ENCODE data around the gene LCK.

The LCK gene

DNA sequence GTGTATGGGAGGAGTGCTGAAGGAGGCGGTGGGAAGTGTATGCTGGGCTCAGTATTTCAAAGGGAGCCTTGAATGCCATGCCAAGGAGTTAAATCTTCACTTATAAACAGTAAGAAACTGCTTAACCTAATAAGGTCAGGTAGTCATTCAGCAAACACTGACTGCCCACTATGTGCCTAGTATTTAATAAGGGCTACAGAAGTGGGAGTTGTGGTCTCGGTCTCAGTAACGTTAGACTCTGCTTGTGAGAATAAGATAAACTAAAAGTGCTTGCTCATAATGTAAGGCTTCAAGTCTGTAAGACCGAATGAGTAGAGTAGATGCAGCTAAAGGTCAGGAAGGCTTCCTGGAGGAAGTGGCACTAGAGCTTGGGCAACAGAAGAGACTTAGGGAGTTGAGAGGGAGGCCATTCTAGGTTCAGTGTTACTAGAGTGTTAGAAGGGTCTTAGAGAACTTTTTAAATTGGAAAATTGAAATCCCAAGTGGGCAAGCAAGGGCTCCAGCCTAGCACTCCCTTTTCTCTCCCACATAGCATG is 78.9 kb downstream of the LCK start:
- DNase-seq = no peak

DNA sequence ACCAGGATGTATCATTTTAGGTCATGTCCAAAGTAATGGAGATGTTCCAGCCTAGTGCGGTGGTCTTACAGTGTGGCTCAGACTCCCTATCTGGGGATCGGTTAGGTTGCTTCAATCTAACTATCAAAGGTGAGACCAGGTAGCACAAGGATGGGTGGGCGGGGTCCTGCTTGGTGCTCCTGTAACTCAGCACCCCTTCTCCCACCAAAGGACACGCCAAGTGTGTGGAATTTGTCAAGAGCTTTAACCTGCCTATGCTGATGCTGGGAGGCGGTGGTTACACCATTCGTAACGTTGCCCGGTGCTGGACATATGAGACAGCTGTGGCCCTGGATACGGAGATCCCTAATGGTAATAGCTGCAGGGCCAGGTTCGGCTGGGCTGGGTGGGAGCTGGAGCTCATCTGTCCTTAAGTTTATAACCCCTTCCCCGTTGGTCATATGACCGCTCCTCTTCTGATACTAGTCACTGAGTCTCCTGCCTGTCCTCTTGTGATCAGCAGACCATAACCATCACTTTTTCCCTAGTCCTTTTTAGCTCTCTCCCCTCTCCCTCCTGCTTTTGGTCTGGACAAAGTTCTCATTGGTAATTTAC is 79.6 kb downstream of the LCK start:
- no peak for DNase-seq

DNA sequence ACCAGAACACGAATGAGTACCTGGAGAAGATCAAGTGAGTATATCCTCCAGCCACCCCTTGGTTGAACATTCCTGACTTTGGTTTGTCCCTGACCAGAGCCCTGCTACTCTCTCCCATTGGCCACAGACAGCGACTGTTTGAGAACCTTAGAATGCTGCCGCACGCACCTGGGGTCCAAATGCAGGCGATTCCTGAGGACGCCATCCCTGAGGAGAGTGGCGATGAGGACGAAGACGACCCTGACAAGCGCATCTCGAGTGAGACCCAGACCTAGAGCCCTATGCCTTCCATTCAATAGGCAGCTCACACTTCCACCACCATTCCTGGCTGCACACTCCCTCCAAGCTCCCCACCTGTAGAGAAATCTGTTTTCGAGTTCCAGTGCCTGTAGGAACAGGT is 80.5 kb downstream of the LCK start:
- DNase-seq = no peak

DNA sequence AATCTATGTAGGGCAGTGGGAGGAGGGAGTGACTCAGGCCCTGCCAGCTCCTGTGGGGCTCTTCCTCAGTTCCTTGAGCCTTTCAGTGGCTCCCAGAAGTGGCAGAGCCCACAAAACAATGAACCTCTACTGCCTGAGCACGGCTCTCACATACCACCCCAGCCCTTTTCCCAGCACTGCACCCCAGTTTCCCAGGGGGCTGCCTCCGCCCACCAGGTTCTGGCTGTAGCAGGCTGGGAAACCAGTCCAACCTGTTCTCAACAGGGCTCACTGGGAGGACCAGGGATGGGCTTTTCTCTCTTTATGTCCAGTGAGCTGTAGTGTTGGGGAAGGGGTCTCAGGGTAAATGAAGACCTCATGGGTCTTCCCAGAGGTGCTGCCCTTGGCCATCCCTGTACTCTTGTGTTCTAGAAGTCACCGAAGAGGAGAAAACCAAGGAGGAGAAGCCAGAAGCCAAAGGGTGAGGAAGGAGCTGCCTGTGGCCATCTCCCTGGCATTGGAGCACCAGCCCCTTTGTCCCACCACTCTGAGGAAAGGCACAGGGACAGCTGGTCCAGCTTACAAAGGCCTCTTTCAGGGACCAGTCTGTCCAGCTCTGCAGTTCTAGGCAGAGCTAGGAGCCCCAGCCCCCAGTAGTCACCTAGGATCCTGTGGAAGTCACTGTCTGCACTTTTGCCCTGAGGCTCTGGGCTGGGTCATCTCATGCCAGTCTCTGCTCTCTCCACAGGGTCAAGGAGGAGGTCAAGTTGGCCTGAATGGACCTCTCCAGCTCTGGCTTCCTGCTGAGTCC is 81.4 kb downstream of the LCK start:
- DNase-seq = no peak

DNA sequence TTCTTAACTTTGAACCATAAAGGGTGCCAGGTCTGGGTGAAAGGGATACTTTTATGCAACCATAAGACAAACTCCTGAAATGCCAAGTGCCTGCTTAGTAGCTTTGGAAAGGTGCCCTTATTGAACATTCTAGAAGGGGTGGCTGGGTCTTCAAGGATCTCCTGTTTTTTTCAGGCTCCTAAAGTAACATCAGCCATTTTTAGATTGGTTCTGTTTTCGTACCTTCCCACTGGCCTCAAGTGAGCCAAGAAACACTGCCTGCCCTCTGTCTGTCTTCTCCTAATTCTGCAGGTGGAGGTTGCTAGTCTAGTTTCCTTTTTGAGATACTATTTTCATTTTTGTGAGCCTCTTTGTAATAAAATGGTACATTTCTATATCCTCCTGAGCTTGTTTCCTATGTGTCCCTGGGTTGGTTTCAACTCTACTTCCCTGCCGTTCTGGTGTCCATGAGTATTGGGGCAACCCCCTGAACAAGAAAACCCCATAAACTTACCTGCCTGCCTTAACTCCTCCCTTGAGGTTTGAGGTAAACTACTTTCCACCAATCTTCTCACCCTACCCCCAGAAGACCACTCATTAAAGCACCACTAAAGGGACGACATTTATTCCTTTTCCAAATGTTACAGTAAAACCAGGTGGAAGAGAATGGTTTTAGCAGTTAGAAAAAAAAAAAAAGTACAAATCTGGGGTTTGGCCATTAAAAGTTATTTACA is 82.3 kb downstream of the LCK start:
- DNase-seq = no peak

DNA sequence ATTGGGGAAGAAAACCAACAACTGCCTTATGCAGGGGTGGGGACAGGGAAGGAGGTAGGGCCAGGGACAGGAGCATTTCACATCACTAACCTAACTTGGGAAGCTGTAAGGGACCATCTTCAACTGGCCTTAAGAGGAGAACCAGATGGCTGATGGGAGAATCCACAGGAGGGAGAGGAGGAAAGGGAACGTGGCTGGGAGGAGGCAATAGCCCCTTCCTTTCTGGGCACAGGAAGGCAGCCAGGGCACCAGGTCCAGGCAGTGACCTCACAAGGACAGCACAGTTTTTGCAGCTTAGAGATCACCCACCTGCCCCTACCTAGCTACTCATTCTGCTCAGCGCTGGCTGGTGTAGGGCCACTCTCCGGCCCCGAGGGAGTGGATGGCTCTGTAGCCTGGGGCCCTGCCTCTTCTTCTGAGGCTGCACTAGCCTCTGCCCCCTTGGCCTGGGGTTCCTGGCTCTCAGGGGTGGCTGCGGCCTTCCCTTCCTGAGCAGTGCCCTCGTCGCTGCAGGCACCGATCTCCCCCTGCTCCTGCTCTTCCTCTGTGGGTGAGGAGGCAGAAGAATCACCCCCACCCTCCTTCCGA is 83.3 kb downstream of the LCK start:
- no peak for DNase-seq

DNA sequence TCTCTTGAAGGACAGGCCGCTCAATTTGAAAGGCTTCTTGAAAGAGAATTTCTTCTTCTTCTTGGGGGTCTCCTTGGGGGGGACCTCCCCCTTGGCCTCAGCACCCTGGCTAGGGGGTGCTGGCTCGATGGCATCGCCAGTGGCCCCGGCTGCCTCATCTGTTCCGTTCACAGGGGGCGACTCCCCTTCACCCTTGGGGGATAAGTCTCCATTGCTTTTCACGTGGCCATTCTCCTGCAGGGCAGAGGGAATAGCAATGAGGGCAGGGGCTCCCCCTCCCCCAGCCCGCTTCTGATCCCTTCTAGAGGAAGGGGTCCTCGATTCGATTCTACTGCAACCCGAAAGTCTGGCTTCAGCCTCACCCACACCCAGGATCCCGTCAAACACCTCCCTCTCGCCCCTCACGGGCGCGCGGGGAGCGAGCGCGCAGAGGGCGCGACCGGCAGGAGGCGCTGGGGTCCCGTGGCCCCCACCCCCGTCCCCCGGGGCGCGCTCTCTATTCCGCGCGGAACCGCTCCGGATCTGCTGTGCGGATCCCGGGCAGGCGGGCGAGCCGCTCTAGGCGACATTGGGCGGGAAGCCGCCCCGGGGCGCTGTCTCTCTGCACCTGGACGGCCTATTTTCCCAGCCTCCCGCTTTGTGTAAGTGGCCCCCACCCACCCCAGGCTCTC is 83.9 kb downstream of the LCK start:
- peak; percentile 40 for DNase-seq

DNA sequence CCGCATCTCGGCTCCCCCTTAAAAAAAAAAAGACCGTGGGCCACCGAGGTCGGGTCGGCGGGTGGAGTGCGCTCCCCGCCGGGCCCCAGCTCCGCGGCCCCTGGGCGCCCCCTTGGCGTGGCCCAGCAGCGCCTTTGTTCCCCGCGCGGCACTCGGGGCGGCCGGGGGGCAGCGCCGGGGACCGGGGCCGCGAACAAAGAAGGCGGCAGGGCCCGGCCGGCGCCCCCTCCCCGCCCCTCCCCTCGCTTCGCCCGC is 84.4 kb downstream of the LCK start:
- DNase-seq = no peak

Data from NCI-H2171 treated with DMSO at 0.1 percent for 48 hours (cell line).